GM18867 (cell line): ENCODE measurements around the gene PRELID1.
"Not testable (repeated sequence)": the region's sequence is repeated elsewhere in the genome, so short reads cannot be mapped to it uniquely, and the experiment has no call there.

ENCODE experiments used
- ATAC-seq: cut with Tn5 transposase; IDR thresholded peaks from one replicate; pipeline ENCODE4 v1.9.1; 2021; ENCODE audit warnings: mild to moderate bottlenecking, moderate library complexity; ENCODE audit not compliant: unreplicated experiment

Gene PRELID1, protein sequence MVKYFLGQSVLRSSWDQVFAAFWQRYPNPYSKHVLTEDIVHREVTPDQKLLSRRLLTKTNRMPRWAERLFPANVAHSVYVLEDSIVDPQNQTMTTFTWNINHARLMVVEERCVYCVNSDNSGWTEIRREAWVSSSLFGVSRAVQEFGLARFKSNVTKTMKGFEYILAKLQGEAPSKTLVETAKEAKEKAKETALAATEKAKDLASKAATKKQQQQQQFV

DNA sequence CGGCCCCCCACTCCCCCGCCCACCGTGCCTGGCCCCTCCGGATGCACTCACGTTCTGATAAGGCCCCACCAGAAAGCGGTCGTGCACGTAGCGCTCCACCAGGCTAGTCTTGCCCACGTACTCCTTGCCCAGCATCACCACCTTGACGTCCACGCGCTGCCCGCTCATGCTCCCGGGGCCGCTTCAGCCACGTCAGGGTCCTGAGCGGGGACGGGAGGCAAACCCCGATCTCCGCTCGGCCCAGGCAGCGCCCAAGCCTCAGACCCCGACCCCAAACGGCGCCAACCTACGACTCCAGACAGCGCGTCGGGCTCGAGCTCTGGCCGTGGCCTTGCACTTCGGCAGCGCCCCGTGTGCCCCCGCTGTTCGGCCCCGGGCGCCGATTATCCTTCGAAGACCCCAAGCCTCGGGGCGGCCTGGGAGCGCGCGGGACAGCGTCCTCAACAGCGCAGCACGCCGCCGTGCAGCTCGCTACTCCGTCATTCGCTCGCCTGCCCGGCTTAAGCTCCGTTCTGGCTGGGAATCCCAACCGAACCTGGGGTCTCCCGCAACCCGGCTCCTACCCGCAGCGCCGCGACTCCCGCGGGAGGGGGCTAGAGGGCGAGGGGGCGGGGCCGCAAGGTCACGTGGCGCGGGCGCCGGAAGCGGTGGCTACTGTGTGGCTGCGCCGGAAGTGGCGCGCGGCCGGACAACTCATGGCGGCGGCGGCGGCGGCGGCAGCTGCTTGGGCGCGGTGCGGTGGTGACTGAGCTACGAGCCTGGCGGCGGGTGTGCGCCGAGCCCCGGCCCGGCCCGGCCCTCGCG is at the start of gene PRELID1, which contains the start of gene RAB24:
Gene PRELID1 (plus strand): TSS at position 679 of the 804 bp plus-strand sequence. CDS start 187 bp downstream, outside the sequence.
Gene RAB24 (minus strand): TSS at position 599 of the 804 bp plus-strand sequence. CDS start 431 bp downstream, at position 168.
- peak; percentile 59 for ATAC-seq

DNA sequence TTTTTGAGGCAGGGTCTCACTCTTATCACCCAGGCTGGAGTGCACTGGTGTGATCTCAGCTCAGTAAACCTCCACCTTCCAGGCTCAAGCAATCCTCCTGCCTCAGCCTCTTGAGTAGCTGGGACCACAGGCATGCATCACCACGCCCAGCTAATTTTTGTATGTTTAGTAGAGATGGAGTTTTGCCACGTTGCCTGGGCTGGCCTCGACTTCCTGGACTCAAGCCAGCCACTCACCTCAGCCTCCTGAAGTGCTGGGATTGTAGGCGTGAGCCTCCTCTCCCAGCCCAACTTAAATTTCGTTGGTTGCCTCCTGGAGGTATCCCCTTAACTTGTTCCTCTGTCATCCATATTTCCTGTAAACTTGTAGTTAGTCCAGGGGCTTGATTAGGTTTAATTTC is 47.3 kb upstream of the PRELID1 start:
- ATAC-seq, result no peak

DNA sequence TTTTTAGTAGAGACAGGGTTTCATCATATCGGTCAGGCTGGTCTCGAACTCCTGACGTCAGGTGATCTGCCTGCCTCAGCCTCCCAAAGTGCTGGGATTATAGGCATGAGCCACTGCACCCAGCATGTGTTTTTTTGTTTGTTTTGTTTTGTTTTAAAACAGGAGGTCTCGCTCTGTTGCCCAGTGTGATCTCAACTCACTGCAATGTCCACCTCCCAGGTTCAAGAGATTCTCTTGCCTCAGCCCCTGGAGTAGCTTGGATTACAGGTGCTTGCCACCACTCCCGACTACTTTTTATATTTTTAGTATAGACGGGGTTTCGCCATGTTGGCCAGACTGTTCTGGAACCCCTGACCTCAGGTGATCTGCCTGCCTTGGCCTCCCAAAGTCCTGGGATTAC is 44.9 kb upstream of the PRELID1 start:
- ATAC-seq, result not testable (repeated sequence)

DNA sequence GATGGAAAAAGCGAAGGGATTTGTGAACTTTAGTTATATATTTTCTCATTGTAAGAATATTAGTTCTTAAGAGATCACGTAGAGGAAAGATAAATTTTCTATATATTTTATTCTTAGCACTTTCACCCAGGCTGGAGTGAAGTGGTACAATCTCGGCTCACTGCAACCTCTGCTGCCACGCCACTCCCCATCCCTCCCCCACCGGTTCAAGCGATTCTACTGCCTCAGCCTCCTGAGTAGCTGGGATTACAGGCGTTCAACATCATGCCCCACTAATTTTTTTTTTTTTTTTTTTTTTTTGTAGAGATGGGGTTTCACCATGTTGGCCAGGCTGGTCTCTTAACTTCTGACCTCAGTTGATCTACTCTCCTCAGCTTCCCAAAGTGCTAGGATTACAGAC is 42.6 kb upstream of the PRELID1 start:
- no peak for ATAC-seq

DNA sequence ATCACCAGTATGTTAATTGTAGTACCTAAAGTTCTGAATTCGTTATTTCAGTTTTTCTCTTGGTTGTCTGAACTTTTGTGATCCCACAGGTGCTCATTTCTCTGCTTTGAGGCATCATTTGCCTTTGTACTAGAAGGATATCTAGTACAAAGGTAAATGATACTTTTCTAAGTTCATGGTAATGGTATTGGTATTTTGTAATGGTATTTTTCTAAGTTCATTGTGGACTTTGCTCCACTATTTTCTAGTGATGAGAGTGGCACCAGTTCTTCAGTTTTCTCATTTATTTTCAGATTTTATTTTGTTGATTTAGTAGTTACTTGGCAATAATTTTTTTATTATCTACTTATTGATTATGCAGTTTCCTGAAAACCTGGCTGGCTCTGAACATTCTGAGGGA is 42.1 kb upstream of the PRELID1 start:
- no peak for ATAC-seq

DNA sequence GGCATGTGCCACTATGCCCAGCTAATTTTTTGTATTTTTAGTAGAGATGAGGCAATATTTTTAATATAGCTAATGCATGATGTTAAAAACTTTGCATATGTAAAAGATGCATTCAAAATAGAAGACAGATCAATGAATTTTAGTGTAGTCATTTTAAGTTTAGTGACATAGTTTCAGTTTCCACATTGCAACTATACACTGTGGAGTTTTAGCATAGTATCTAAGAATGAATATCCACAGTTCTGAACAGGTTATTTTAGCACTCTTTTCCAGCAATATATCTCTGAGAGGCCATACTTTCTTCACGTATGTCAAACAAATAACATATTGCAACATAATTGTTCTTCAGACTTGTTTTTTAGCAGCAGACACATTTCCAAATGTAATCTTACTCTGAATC is 39.4 kb upstream of the PRELID1 start:
- ATAC-seq, result no peak

DNA sequence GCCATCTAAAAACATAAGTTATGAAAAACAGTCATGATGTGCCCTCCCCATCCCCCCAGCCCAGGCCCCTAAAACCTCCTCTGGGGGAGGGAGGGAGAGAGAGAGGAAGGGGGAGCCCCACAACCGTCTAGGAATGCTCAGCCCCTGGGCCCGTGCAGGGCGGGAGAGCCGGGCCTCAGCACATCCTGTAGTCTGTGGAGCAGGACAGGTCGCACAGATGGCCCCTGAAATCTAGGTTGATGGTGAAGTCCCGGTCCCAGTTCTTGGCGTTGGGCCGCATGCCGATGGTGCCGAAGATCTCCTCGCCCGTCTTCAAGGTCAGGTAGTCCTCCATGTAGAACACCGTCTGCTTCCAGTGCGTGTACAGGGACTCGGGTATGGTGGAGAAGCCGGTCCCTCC is 38.2 kb upstream of the PRELID1 start:
- no peak for ATAC-seq

DNA sequence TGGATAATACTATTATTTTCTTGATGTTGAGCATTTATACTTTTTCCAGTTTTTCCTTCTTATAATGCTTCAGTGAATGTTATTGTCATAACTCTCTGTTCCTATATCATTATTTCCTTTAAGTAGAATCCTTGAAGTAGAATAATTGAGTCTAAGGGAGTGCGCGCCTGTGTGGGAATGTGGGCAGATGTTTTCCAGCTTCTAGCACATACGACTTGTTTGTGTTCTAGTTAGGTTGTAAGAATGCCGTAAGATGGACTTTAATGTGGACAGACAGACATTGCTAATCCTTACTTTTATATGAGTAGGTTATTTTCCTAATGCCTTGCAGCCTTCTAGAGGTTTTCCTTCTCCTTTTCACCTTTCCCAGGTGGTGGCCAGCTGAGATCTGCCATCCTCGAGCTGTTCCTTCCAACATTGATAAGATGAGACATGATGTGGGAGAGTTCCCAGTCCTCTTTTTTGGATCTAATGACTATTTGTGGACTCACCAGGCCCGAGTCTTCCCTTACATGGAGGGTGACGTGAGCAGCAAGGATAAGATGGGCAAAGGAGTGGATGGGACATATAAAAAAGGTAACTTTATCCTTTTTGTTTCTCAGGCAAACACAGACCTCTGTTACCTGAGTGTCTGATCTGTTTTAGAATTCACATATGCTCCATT is 34.2 kb upstream of the PRELID1 start:
- no peak for ATAC-seq

DNA sequence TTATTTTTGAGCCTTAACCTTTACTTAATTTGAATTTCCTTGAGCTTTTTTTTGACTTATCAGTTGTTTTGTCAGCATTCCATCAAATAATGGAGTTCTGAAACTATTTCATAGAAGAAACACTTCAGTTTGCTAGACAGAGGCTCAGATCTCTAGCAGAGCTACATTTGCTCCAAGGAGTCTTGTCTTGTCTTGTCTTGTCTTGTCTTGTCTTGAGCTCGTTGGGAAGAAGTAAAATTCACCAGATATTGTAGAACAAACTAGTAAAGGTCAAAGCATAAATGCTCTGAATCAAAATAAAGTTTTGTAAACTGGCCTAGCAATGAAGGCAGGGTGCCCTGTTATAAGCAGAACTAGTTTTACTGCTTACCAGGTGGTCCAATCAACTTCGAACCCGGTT is 33.6 kb upstream of the PRELID1 start:
- no peak for ATAC-seq

DNA sequence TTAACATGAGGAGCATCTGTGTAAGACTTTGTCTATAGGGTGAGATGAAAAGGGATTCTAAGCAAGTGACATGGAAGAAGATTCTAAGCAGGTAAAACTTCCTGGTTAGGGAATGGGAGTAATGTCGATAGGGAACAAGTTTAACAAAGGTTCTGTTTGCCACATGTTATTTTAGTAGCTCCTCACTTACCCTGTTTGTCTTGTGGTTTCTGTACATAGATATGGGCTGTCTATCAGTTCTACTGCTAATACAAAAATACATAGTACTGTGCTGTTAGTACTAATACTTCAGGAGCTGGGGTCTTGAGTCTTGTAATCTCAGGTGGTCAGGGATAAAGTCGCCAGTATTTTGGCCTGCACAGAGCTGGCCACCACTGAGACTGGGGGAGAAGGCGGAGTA is 32.9 kb upstream of the PRELID1 start:
- ATAC-seq, result no peak

DNA sequence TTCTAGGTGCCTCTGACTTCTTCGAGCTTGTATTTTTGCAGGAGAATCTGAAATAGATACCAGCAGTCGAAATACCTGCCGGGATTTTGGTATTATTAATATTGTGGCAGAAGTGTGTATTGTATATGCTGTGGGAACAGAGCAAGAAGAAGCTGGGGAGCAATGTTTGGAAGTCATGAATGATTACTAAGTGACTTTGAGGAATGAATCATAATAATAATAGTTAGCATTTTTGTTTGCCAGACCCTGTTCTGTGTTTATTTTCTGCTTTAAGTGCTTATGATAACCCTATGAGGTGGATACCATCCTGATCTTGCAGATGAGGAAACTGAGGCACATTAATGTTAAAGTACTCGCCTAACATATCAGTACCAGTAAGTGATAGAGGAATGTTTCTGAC is 32.5 kb upstream of the PRELID1 start:
- no peak for ATAC-seq

DNA sequence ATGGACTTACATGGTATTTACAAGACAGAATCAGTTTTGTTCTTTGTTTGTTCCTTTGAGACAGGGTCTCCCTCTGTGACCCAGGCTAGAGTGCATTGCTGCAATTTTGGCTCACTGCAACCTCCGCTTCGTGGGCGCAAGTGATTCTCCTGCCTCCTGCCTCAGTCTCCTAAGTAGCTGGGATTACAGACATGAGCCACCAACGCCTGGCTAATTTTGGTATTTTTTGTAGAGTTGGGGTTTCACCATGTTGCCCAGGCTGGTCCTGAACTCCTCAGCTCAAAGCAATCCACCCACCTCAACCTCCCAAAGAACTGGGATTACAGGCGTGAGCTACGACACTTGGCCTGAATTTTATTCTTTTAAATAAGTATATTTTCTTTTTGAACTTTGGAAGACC is 27.7 kb upstream of the PRELID1 start:
- ATAC-seq, result no peak

DNA sequence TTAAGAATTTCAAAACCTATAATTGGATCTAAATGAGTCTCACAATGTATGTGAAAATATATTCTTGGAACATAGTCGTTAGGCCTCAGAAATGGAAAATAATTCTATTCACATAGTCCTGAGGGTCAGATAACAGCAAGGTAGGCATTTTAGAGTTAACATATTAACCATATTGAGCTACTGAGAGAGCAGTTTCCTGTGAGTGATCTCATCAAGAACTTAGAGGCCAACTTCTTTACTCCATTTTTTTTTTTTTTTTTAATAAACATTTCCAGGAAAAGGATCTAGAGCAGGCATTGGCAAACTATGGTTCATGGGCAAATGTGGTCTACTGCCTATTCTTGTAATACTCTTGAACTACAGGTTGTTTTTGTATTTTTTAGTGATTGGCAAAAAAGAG is 26.7 kb upstream of the PRELID1 start:
- no peak for ATAC-seq

DNA sequence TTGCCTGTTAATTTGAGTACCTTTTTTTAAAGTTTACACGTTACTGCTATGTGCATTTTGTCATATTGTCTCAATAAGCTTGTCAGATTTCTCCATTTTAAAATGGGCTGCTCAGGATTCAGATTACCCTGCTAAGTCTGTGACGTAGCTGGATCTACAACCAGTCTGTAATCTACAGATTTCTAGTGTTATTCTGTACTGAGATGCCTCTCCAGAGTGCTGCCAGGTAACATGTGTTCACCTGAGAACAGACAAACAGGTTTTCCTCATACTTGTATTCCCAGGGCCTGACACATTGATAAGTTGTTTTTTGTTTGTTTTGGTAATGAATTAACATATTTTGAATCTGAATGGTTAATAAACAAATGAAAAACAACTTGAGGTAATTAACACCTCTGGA is 15.4 kb upstream of the PRELID1 start:
- ATAC-seq, result no peak

DNA sequence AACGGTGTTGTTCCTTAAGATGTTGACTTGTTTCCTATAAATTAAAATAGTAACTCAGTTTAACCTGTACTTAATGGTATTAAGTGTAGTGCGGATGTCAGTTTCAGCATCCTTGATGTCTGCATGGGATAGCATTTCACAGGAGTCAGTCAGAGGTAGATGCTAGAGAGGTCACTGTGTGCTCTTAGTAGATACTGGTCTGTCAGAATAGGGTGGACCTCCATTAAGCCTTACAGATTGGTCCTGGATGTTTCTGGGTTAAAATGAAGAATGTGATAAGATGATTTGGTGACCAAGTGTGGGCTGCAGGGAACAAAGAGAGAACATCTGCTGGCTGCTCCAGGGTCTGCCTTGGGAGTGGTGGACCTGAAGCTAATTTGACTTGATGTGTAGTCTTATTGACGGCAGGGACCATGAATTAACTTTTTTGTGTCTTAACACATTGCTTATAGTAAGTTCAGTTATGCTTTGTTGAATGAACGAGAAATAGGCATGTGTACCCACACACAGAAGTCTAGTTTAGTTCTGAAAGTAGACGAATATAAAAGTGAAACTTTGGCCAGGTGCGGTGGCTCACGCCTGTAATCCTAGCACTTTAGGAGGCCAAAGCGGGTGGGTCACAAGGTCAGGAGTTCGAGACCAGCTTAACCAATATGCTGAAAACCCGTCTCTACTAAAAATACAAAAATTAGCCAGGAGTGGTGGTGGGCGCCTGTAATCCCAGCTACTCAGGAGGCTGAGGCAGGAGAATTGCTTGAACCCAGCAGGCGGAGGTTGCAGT is 12.6 kb upstream of the PRELID1 start:
- peak; percentile 68 for ATAC-seq

DNA sequence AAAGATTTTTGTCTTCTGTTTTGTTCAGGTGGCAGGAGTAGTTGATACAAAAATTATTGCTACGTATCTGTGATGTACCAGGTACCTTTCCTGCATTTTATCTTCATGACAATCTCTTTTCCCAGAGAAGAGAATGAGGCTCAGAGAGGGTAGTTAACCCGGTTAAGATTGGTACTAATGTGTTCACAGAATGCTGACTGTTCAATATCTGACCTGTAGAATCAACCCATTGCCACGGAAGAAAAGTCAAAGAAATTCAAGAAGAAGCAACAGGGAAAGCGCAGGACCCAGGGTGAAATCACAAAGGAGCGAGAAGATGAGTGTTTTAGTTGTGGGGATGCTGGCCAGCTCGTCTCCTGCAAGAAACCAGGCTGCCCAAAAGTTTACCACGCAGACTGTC is 11.9 kb upstream of the PRELID1 start:
- ATAC-seq, result no peak

DNA sequence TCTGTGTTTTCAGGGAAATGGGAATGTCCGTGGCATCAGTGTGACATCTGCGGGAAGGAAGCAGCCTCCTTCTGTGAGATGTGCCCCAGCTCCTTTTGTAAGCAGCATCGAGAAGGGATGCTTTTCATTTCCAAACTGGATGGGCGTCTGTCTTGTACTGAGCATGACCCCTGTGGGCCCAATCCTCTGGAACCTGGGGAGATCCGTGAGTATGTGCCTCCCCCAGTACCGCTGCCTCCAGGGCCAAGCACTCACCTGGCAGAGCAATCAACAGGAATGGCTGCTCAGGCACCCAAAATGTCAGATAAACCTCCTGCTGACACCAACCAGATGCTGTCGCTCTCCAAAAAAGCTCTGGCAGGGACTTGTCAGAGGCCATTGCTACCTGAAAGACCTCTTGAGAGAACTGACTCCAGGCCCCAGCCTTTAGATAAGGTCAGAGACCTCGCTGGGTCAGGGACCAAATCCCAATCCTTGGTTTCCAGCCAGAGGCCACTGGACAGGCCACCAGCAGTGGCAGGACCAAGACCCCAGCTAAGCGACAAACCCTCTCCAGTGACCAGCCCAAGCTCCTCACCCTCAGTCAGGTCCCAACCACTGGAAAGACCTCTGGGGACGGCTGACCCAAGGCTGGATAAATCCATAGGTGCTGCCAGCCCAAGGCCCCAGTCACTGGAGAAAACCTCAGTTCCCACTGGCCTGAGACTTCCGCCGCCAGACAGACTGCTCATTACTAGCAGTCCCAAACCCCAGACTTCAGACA is 9.6 kb upstream of the PRELID1 start:
- ATAC-seq, result no peak

DNA sequence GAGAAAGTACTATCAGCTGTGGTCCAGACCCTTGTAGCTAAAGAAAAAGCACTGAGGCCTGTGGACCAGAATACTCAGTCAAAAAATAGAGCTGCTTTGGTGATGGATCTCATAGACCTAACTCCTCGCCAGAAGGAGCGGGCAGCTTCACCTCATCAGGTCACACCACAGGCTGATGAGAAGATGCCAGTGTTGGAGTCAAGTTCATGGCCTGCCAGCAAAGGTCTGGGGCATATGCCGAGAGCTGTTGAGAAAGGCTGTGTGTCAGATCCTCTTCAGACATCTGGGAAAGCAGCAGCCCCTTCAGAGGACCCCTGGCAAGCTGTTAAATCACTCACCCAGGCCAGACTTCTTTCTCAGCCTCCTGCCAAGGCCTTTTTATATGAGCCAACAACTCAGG is 9.0 kb upstream of the PRELID1 start:
- no peak for ATAC-seq

DNA sequence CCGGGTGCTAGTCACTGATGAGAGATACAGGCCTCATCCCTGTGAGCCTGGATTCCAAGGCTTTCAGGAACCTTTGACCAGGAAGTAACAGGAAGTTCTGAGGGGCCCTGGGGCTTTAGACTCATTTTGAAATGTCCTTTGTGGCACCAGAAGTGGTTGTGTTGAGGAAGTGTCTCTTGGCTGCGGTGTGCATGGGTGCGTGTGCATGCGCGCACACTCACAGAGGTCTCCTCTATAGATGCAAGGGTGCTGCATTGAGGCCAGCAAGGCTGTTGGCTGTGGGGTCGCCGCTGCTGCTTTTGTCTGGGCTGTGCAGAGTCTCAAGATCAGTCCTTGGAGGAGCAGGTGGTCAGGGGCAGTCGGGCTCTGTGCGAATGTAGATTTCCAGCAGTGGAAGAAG is 7.7 kb upstream of the PRELID1 start:
- ATAC-seq, result no peak

DNA sequence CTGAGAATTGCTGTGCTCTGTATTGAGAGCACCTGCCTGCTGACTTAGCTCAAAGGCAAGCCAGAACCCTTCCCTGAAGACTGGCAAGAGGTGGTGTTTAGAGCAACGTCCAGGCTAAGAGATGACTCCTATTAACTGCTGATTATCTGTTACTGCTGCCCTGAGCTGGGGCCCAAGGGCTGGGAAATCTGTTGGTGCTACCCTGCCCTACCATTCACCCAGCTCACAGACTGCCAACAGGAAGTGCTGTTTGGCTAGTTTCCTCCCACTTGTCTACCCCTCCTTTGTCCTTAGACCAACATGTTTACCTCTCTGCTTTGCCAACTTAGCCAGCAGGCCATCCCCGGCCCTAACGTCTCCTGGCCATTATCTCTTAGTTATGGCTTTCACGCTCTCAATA is 7.0 kb upstream of the PRELID1 start:
- ATAC-seq, result no peak
